Measurements from ENCODE around the gene UBP1. TPM values are rescaled to one million over a fixed set of nuclear protein-coding genes. Genes with fewer than 3 reads are reported as not detected.

UBP1 gene
- total RNA-seq, 2 experiments from 2014 or later: 72.2 to 74.7 TPM

DNA sequence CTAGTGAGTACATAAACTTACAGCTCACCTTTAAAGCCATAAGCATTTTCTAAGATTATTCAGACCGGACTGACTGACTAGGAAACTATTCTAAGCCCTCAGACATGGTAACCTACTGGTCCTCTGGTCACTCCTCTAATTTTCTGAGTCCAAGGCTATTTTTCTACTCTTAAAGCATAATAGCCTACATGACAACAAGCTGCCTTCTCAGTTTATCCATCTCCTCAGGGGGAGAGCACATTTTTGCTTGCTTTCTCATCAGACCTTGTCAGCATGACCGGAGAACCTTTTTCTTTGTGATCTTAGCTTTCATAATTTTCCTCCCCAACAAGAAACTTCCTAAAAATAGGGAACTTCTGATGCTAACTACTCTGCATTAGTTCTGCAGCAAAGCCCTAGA lies 38.4 kb downstream of the UBP1 start:
- ChIA-PET CTCF (interaction anchor here (1.2 kb wide), 1 partner anchor 31 kb away, joined by 3 read pairs; no protein-coding TSS in a partner anchor), POLR2A (interaction anchor here (0.7 kb wide), 1 partner anchor 39 kb away, joined by 3 read pairs; no protein-coding TSS in a partner anchor)

DNA sequence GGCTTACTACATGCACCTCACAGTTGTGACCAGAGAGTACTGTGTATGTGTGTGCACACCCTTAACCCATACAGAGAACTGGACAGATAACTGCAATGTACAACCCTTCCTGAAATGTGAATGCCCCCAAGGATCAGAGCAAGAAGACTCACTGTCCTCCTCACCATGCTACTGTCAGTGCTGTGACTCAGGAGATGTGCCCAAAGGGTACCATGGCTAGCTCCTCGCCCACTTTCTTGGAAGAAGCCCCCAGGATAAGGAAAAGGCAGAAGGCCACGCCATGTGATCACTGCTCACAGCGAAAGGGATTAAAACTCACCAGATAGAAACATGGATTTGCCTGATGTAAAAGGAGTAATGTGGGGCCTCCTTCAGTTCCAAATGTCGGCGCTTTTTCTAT lies 41.8 kb downstream of the UBP1 start:
- CTCF ChIA-PET: no interaction called here
- POLR2A ChIA-PET: interaction anchor here (0.5 kb wide), 1 partner anchor 560 kb away, joined by 3 read pairs; no protein-coding TSS in a partner anchor

DNA sequence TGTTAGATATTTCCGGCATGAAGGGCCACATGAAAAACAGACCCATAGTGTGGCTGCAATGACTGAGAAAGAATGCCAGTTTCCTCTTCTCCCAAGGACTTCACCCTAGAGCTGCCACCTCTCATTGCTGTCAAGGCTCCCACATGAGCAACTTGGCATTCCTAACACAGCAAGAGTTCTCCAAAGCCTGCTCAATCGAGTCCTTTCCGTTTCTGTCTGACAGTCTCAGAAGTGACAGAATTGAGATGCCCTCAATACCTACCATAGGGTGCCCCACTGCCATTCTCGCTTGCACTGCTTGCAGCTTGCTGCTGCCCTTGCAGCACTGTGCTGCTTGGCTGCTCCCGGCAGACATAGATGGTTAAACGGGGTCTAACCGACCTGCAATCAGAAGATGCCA lies 44.3 kb downstream of the UBP1 start:
- ChIA-PET CTCF (interaction anchor here (0.7 kb wide), 2 partner anchors 125 to 424 kb away, joined by 3 read pairs; no protein-coding TSS in a partner anchor), POLR2A (no interaction called here)

DNA sequence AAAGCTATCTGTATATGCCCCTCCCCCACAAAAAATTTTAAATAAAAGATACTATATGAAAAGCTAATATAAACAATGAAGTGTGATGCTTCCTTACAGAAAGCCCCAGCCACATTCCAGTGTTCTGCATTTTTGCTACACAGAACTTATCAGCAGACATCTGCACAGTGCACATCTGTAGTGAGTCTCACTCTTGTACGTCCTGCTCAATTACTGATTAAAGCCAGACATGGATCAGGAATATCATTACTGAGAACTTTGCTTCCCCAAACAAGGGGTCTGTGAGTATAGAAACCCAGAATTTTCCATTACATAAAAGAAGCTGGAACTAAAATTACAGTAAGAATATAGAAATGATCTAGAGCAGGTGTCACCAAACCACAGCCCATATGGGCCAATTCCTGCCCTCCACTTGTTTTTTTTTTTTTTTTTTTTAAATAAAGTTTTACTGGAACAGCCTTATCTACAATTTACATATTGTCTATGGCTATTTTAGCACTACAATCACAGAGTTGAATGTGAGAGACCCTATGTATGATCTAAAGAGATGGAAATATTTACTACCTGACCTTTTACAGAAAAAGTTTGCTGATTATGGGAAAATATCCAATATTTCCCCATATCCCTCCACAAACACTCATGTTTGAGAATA lies 45.7 kb downstream of the UBP1 start:
- ChIA-PET POLR2A (no interaction called here), CTCF (interaction anchor here (1.9 kb wide), 1 partner anchor 22 kb away, joined by 4 read pairs; no protein-coding TSS in a partner anchor)

DNA sequence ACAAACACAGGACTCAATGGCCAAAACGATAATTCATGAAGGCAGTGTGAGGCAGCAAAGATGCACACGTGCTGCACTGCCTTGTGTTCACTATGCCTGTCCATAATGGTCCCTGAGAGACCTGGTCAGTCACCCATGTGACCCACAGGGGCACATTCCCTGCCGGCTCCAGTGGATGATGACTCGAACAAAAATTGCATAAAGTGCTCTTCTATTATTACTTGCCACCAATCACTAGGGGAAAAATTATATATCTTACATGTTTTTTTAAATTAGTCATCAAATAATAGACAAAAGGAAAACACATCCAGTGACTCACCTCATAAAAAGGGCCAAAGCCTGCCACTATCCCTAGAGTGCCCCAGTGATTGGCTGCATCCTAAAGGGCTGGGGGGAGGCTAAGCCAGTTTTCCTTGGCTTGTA lies 47.5 kb downstream of the UBP1 start:
- ChIA-PET CTCF (no interaction called here), POLR2A (no interaction called here)

DNA sequence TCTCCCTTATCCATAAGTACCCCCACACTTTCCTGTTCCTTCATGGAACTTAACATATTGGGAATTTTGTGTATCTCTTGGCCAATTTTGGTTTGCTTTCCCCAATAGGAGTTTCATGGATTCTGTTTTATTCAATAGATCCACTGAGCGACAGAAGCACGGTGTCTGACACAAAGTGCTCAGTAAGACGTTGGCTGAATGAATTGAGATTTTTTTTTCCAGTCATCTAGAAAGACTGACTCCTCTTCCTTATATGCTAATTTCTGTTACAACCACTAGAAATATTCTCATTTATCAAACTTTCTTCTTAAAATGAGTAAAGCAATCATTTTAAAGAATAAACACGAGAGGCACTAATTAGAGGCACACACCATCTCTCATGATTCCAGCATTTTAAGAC lies 48.1 kb downstream of the UBP1 start:
- CTCF ChIA-PET: no interaction called here

DNA sequence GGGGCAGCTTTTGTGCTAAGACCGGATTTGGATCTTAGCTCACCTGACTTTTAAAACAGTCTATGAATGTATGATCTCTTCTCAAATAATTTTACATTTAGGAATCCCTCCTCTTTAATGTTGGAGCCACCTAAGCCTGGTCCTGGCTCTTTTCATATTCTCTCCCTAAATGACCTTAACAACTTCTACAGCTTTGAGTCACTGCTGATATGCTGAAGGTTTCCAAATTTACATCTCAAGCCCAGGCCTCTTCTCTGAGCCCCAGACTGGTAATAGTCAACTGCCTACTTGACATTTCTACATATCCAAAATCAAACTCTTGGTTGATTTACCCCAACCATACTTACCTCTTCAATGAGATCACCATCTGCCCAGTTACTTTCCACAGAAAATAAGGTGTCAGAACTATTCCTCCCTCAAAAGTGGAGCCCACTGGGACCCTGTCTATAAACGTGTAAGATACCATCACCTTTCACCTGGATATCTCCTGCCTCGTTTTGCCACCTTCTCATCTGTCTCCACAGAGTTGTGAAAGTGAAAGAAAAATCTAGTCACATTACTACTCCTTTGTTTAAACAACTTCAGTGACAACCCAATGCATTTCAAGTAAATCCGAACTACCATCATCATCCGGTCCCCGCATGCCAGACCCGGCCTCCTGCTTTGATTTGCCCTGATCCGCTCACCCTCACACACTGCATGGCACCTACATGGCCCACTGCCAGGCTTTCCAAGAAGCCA lies 48.8 kb downstream of the UBP1 start:
- ChIA-PET POLR2A (no interaction called here), CTCF (no interaction called here)

More for the DNA sequence above, 48.1 kb downstream of the UBP1 start:
- POLR2A ChIA-PET: no interaction called here

DNA sequence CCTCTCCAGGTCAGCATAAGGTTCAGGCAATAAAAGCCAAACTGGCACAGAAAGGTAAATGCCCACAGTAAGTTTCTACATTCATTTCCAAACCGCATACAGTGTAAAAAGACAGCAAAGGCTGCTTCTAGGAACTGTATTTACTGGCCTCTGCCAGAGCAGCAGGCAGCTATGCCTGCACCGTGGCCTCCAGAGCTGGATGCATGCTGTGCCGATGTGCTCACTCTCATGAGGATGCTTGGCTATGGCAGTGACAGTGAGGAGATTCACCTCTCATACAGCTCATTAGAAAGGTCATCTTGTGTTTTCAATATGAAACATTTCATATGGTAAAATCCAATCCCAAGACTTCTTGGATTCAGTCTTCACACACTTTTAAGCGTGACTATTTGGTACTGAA lies 50.3 kb downstream of the UBP1 start:
- ChIA-PET CTCF (no interaction called here), POLR2A (no interaction called here)

DNA sequence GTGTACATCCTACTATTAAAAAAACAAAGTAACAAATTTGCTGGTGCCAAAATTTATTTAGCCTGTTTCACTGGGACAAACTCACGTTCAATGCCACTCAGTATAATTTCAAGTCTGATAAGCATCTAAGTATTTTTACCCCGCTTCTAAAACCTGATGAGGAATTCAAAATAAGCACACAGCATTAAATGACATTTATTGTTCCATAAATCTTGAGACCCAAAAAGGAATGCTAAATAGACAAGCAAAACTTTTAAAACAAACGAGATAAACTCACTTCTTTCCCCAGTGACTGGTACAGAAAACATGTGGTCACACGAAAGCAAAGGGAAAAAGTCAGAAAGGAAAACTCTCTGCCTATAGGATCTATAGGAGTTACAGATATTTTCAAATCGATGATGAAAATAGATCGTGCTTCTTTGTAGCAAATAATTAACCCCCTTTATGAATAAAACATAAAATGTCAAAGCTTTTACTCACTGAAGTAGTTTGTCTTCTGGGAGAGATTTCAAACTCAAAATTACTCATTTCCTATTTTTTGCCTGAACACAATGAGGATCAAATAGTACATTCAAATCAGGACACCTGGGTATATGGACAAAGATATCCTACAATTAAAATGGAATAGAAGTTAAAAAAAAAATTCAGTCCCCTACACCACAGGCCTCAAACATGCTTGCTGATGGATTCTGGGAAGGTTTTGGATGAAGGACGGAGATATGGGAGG lies 51.7 kb downstream of the UBP1 start:
- ChIA-PET POLR2A (no interaction called here), CTCF (interaction anchor here (1.5 kb wide), 1 partner anchor 16 kb away, joined by 3 read pairs; no protein-coding TSS in a partner anchor)

DNA sequence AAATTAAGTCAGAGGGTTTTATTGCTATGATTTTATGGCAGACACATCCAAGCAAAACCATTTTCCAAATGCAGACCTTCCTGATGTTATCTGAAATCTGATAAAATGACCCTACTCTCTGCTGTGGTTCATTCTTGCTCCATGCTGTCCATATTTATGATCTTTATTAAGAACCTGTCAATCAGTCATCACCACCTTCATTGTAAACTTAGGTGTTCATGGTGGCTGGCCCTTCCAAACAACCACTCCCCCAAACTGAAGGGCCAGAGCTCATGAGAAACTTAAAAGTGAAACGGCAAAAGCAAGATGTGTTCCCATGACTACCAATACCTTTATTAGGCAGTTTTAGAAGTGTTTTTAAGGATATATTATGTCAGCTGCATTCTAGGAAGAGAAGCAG lies 53.6 kb downstream of the UBP1 start:
- ChIA-PET POLR2A (no interaction called here), CTCF (interaction anchor here (0.6 to 2.3 kb wide), 3 partner anchors 14 to 26 kb away, joined by 3 to 9 read pairs (median 3); no protein-coding TSS in a partner anchor)

DNA sequence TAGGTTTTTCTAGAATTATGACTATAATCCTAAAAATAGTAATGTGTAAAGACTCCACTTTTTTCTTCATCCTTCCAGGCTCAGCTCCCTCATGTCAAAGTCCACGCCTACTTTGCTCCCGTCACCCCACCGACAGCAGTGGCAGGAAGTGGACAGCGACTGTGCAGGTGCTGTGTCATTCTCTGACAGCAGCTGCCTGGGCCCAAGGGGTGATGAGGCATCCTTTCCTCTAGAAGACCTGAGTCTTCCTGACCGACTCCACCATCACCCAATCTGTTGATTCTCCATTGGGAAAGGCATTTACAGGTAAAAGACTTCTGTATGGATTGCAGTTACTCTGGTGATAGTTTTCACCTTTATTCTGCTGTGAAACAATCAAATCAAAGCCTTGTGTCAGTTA lies 54.8 kb downstream of the UBP1 start:
- POLR2A ChIA-PET: no interaction called here
- CTCF ChIA-PET: interaction anchor here (2.3 kb wide), 1 partner anchor 12 kb away, joined by 9 read pairs; no protein-coding TSS in a partner anchor

DNA sequence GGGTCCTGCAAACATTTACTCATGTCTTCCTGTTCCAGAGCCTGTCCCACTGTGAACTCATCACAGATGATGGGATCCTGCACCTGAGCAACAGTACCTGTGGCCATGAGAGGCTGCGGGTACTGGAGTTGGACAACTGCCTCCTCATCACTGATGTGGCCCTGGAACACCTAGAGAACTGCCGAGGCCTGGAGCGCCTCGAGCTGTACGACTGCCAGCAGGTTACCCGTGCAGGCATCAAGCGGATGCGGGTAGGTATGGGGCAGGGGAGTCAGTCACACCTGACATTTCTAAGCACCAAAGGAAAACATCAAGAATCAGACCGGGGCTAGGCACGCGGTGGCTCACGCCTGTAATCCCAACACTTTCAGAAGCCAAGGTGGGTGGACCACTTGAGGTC lies 56.3 kb downstream of the UBP1 start:
- ChIA-PET CTCF (no interaction called here), POLR2A (no interaction called here)

DNA sequence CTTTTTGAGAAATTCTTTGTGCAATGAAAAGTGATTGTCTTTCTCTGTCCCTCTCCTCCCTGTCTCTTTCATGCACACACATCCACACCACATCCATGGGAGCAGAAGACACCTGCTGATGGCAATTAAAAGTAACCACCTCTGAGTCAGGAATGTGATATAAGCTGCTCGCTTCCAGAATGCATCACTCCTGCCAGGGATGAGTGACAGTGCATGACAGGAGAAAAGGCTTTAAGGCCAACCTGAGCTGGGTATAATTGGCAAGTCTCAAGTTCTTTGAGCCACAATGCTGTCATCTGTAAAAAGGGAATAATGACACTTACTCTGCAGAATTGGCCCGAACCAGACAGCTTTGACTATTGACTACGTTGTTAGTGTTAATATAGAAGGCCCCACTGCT lies 59.6 kb downstream of the UBP1 start:
- CTCF ChIA-PET: no interaction called here

DNA sequence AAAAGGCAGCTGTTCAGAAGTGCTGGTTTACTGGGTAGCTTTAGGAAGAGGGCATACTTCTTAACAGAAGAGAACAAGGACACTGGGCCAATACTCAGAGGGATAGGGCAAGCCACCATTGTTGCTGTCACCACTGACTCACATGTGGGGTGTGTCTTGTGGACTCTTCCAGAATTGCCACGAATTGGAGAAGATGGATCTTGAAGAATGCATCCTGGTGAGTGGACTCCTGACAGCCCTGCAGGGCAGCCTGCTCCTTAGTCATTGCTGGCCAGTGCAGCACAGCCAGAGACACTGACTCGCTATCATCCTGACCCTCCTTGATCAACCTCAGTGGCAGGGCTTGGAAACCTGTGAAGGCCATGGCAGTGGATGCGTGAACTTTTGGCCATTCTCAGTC lies 62.3 kb downstream of the UBP1 start:
- CTCF ChIA-PET: no interaction called here
- POLR2A ChIA-PET: no interaction called here

More for the DNA sequence above, 59.6 kb downstream of the UBP1 start:
- POLR2A ChIA-PET: no interaction called here

DNA sequence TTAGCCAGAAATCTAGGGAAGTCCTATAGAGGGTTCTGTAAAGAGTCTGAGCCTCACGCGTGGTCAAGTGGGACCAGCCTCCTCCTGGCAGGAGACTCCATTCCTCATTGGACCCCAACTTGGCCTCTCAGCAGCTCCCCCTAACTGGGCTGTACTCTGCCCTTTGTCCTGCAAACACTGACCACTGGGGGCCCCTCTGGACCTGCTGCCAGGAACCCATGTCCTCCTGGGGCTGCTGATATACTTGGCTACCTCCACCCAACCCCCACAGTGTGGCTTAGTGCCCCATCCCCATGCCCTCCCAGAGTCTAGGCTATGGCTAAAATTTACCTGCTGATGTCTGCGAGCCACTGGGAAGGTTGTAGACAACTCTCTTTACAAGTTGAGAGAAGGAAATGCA lies 62.7 kb downstream of the UBP1 start:
- ChIA-PET POLR2A (no interaction called here), CTCF (no interaction called here)

DNA sequence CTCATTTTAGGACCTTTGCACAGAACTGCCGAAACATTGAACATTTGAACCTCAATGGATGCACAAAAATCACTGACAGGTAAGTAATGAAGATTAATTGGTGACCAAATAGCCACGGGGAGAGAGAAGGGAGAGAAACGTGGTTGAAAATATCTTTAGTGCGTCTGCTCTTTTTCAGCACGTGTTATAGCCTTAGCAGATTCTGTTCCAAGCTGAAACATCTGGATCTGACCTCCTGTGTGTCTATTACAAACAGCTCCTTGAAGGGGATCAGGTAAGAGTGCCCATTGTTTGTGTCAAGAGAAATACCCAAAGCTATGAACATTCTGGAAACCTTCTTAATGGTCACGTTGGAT lies 67.1 kb downstream of the UBP1 start:
- CTCF ChIA-PET: interaction anchor here (0.7 to 2.0 kb wide), 14 partner anchors 8 to 415 kb away, joined by 3 to 15 read pairs (median 4); no protein-coding TSS in a partner anchor
- POLR2A ChIA-PET: interaction anchor here (0.9 kb wide), 1 partner anchor 241 kb away, joined by 3 read pairs; no protein-coding TSS in a partner anchor

DNA sequence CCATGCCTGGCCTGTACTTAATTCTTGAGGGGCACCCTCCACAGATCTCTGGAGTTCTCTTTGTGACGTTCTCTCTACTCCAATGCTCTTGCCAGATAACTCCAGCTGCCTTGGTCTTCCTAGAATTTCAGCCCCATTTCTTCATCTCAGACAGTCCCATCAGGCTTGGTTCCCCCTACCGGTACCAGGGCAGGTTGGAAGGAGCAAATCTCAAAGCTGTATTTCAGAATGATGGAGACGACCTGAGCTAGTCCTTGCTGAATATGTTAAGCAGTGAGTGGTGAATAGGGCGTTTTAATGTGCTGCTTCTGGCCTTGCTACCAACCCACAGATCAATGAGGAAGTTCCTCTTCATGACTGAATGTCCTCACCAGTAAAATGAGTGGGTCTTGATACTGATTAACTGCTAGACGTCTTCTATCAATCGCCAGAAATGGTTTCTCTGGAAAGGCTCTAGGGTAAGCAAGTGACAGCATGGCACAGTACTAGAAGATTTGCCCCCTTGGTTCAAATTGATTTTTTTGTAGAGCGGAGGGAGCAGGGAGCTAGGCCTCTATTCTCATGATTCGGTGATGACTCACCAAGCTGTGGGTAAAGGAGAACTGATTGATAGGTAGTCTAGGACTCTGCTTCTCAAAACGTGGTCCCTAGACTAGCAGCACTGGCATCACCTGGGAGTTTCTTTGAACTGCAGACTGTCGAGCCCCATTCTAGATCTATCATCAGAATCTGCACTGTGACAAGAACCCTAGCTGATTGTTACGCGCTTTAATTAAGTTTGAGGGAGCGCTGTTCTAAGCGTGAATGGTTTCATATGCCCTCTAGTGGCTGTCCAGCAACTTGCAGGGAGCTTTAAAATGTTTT lies 67.8 kb downstream of the UBP1 start:
- ChIA-PET POLR2A (interaction anchor here (0.6 to 0.9 kb wide), 2 partner anchors 241 to 263 kb away, joined by 3 read pairs; no protein-coding TSS in a partner anchor), CTCF (interaction anchor here (0.8 to 2.0 kb wide), 13 partner anchors 8 to 415 kb away, joined by 3 to 15 read pairs (median 4); no protein-coding TSS in a partner anchor)

DNA sequence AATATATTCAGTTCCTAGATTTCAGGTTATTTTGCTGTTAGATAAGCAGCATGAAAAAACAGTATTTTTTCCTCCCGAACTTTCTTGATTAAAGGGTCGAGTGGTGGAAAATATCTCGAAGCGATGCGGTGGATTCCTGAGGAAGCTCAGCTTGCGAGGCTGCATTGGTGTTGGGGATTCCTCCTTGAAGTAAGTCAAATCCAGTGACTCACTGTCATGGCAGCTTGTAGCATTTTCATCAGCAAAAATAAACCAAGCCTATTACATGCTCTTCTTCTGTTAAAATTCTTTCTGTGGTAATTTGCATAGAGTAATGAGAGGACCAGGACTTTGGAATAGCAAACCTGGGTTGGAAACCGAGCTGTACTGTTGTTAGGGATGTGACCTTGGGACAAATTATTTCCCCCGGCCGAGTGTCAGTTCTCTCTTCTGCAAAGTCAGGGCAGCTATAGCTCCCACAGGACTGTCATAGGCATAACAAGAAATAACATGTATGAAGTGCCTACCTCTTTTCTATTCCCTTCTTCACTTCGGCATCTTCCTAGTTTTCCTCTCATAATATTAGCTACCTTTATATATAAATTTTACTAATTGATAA lies 75.6 kb downstream of the UBP1 start:
- POLR2A ChIA-PET: interaction anchor here (0.7 kb wide), 1 partner anchor 8 kb away, joined by 3 read pairs; no protein-coding TSS in a partner anchor
- CTCF ChIA-PET: interaction anchor here (0.9 kb wide), 1 partner anchor 8 kb away, joined by 4 read pairs; no protein-coding TSS in a partner anchor

DNA sequence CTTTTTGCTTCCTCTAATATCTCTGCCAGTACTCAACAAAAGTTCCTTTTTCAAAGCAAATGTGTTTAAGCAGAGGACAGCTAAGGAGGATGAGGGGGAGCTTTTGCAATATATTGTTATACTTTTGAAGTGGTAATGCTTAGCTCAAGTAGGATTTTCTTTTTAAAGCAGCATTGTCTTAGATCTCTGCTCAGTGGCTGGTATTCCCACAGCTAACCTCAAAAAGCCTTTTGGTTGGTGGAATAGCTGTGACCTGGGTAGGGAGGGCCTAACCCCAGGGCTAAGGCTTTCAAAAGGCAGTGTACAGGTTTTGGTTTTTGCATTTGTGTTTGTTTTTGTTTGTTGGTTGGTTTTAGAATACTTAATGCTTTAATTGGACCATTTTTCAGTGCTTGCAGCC lies 76.1 kb downstream of the UBP1 start:
- CTCF ChIA-PET: interaction anchor here (1.3 kb wide), 1 partner anchor 9 kb away, joined by 6 read pairs; no protein-coding TSS in a partner anchor
- POLR2A ChIA-PET: no interaction called here
